Daoy (cell line): ENCODE measurements around the gene CTBP2. TPM values are rescaled to one million over a fixed set of nuclear protein-coding genes. Genes with fewer than 3 reads are reported as not detected.

Experiments used
- DNase-seq: peaks from one replicate; pipeline ENCODE4 v3.0.0-alpha.2; 2015; ENCODE audit warnings: low read depth
- total RNA-seq: library from RNA; depleted of rRNA; stranded (reverse); fragments of >200 nt; shearing (Covaris generic); gene quantifications from 2 replicates; pipeline ENCODE4 v1.2.3, GENCODE V29; 2014

Gene CTBP2
- total RNA-seq, 1 experiment from 2014 or later = 48.0 TPM

DNA sequence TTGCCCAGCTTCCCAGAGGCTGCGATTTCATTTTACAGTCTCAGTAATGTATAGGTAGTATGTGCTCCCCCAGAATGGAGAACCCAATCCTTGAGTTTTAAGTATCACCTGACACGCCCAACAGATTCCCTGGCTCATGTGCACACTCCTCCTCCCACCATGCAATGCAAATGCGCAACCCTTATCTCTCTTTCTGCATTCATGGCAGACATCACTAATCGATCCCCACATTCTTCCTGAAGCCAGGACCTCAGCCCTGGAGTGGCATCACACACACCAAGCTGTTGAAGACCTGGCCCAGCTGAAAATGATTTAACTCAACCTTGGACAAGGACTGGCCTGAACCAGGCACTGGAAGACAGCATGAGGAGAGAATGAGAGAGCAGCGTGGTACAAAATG, 150.0 kb downstream of the CTBP2 start:
- DNase-seq = no peak

DNA sequence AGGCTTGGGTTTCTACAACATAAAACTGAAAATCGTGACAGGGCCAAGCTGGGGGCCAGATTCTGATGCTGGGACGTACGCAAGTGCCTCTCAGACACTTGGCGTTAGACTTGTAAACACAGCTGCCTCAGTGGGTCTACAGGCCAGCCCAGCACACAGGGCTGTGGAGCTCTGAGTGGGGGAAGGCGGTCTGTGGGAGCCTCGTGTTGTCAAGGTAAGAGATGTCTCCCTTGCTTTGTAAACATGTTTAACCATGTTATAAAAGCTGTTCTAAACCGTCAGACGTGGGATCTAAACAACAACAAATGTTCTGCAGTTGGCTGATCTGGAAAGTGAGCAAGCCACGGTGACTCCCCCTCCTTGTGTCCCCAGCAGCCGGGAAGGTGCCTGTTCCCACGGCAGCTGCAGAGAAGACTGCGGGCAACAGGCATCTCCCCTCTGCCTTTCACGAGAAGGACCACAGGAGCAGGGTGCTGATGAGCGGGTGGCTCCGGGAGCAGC, 150.7 kb downstream of the CTBP2 start:
- no peak for DNase-seq

DNA sequence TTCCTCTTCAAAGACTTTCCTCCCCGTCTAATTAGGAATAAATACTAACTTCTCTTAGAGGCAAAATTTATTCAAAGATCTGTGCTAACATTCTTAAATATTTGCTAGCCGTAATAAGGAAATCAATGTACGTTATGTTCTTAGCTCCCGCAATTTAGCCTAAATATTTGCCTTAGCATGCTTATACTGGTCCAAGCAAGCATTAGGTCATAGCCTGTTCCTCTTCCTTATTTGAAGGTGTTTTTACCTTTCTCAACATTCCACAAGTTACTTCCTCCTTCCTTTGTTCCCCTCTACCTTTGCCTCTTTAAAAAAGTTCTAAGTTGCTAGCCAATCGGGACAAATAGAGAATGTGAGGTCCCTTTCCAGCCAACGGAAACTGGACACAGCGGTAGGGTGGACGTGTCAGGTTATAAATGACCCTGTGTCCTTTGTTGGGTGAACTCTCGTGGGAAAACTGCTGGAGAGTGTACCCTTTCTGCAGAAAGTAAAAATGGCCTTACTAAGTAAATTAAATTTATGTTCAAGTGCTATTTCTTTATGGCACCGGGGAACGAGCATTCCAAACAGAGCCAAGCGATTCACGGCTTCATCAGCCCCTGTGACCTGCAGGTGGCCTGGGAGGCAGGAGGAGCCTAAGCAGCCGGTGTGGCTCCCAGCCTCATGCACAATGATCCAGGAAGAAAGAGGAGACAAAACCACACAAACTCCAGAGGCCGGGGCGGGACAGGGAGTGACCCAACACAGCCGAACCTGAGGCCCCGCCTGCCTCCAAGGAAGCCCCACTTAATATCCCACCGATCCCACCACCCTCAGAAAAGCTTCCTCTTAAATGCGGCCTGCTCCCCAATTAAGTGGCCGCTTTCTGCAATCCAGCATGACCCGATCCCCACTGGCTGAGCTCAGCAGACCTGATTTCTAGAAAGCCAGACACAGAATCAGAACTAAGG, 151.4 kb downstream of the CTBP2 start:
- DNase-seq = no peak

DNA sequence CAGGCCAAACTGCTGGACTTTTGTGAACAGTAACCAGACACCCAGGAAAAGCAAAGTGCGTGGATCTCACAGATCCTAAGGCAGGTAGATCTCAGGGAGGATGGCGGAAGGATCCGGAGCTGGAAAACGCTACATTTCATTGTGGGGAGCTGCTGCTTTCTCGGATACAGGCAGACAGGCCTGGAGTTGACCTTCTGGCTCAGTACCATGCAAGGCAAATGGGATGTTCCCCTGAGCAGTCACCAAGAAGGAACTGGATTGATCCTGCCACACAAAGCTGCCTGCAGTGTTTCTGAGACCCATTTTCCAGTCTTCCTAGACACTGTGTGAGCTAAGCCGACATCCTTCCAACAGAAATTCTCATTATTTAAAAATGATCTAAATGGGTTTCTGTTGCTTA, 152.9 kb downstream of the CTBP2 start:
- no peak for DNase-seq

DNA sequence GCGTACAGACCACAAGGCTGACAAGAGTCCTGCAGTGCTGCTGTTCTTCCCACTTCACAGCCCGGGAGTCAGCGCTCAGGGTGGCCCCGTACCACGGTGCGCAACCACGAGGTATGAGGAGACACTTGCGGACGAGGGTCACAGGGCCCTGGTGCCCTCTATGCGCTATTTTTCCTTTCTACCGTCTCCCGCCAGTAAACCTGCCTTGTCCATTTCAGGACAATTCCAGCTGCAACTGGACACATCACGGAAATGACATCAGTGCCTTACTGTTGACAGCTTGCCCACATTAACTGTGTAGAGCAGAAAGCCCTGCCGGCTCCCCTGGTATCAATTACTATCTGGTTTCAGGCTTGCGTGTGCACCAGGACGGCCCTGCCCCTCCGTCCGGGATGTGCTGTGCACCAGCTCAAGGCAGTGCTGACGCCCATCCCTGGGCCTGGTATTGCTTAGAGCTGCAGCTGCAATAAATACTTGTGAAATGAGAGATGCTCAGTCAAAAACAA, 153.4 kb downstream of the CTBP2 start:
- DNase-seq = no peak

DNA sequence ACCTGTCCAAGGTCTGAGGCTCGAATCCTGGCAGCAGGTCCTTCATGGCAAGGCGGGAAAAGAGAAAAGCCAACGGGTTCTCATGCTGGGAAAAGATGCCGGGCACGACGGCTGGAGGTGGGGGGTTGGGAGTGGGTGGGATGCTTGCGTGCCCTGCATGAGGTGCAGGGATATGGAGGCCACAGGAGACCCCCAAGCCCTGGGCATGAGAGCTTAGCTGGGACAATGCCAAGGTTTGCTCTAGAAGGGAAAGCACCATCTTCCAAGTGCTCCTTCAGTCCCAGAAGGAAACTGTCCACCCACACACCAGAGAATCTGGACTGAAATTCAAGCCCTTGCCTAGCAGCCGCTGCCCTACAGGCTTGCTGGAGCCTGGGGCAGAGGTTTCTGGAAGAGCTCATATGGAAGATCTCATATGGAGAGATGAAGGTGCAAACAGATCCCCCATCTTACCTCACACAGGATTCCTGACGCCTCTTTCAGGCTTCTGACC, 154.1 kb downstream of the CTBP2 start:
- DNase-seq = no peak

DNA sequence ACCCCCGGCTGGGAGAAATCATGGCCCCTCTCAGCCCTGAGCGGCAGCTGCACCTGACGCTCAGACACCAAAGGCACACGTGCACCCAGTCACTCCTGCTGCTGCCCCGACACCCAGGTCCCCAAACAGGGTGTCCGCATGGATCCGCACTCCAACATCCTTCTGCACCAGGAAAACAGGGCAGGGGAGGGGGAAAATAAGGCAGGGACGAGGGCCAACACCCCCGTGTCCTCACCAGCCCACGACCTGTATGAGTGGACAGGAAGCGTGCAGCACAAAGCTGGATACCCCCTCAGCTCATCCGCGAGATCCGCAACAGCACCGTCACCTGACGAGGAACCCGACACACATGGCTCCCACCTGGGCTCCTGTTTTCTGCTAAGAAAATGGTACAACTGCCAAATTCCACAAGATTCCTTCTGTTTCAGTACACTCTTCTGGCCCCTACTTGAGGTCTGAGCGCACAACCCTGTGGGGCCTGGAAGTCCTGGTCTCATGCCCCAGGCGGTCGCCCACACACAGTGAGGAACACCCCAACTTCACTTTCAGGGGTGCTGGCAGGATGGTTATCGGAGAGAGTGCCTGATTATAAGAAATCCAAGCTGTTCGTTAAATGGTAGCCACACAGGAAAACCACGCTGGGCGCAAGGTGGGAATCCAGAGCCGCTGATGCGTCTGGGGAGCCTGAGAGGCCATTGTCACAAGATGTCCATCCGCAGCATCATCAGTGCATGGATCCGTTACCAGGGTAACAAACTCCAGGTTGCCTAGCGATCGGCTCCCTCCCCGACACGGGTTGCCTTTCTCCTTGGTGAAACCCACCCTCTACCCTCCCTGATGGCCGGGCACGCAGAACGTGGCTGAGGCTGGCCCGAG, 154.8 kb downstream of the CTBP2 start:
- no peak for DNase-seq

DNA sequence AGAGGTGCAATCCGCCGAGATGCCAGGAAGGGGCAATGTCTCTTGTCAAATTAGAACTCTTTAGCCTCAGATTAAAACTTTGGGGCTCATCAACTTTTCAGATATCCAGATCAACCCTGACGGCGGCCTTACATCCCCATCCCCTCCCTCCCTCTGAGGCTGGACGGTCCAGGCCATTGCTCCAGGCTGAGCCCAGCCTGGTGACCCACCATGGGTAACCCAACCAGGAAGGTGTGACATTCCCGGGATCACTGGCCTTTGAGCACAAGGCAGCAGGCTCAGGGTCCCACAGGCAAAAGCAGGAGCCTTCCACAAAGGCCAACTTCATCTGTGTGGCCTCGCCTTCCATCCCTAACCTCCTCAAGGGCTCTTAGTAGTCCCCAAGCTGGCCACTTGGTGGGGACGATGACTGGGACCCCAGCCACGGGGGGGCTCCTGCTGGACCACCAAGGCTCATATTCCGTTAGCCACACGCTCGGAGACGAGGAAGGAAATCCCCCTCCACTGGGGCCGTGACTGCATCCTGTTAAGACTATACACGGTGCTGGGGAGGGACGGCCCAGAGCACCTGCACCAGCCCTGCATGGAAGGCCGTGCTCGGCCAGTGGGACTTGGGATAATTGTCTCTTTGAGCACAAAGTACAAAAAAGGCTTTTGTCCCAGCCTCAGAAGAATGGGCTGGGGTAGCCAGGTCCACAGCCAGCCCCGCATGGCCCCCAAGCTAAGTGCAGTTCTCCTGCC, 155.6 kb downstream of the CTBP2 start:
- DNase-seq = no peak

DNA sequence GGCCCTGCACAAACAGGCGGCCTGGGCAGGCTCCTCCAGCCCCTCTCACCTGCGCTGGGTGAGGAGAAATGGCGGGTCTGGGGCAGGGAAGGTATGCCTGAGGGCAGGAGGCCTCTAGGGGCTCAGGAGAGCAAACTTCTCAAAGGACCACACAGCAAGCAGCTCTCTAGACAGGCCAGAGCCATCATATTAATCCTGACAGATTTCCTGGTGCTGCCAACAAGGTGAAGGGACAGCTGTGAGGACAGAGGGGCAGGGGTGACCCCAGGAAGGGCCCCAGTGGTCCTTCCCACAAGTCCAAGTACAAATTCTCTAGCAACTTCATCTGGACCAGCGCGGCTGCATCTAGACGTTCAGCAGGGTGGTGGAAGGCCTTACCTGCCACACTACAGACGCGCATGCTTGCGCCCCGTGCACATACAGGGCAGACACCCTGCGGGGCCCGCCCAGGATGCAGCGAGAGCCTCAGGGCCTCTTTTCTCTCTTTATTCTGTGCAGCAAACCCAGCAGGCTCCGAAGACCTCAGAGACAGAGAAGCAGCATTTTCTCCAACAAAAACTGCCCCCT, 156.4 kb downstream of the CTBP2 start:
- no peak for DNase-seq

DNA sequence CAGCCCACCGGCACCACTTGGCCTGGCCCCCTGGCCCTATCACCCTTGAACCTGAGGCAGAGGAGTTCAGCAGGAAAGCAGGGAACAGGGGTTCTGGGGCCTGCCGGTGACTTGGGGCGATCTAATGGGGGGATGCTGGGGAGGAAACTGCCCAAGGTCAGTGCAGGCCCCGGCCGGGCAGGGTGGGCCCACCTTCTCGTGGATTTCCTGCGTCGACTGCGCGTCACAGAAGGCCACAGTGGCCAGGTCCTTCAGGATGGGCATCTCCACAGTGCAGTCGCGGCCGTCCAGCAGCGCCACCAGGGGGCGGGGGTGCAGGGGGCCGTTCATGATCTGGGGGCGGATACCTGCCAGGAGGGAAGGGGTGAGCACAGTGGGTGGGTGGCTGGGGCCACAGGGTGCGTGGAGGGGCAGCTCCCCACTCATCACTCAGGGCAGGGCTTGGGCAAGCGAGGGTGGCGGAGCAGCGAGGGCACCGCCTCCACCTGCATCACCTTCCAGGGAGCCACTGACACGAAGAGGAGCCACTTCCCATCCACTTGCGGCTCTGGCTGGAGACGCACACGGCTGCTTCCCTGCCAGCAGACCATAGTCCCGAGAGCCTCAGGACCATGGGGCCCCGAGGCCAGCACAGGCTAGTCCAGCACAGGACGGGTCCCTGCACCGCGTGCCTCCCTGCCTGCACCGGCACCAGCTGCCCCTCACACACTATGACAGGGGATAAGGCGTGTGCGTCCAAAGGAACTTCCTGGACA, 157.0 kb downstream of the CTBP2 start:
- DNase-seq = no peak

DNA sequence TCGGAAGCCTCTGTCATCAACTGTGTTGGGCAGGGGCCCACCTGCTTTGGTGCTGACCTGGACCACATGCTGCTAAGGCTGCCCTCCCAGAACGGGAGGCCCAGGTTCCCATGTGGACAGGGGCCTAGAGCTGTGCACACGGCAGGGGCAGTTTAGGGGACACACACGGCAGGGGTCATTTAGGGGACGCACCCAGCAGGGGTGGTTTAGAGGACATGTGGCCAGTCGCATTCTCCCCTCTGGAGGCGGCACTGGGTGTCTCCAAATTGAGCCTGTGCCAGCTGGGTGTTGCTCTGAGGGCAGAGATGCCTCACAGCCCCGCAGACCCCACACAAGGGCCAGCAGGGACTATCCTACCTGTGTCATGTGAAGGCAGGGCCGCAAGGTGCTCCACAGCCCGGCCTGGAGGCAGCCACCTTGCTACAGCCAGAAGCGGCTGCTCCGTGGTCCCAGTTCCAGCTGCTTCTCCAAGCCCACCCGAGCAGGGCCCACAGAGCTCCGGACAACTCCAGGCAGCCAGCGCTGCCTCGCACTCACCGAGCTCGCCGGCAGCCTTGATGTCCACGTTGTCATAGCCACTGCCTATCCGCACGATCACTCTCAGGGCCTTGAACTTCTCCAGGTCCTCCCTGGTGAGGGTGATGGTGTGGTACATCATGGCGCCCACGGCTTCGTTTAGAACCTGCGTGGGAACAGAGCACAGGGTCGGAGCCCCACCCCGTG, 157.8 kb downstream of the CTBP2 start:
- DNase-seq = no peak

DNA sequence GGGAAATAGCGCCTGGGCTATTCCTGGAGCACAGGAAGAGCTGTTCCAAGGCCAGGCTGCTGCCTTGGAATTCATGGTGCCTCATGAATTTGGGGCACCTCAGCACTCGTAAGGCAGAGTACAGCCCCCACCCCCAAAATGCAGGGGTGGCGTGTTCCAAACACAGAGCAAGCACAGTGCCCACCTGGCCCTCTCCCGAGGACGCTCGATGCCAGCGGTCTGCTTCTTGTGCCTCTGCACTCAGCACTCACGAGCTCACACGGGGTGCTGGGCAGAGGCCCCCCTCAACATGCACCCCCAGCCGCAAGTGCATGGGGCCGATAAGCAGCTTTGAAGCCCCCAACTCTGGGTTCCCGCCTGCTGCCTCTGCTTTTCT, 158.3 kb downstream of the CTBP2 start:
- DNase-seq = no peak

DNA sequence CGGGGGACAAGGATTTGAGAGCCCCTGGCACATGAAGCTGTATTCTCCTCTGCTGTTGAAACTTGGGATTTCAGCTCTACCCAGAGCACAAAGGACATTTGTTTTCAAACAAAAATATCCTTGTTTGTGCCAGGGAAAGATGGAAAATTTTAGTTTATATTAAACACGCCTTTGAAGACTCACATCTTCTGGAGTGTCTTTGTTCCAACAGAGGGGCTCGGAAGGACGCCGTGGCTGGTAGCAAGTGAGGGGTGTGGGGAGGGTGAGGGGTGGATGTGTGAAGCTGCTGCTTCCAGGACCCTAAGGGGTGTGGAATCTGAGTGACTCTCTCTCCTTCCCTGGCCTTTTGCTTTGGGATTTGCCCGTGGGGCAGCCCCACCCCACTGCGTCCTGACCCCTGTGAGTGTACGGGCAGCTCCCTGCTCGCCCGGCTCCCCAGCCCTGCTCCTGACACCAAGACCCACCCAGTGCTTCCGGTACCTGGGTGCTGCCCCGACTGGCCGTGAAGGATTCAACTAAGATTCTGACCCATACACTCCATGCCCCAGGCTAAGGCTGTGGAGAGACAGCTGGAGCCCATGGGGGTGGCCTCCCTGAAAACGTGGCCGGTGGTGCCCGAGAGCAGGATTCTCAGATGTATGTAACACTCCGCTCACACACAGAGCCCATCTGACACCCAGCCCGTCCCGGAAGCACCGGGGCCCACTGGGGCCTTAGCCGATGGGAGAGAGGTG, 158.9 kb downstream of the CTBP2 start:
- DNase-seq = no peak

DNA sequence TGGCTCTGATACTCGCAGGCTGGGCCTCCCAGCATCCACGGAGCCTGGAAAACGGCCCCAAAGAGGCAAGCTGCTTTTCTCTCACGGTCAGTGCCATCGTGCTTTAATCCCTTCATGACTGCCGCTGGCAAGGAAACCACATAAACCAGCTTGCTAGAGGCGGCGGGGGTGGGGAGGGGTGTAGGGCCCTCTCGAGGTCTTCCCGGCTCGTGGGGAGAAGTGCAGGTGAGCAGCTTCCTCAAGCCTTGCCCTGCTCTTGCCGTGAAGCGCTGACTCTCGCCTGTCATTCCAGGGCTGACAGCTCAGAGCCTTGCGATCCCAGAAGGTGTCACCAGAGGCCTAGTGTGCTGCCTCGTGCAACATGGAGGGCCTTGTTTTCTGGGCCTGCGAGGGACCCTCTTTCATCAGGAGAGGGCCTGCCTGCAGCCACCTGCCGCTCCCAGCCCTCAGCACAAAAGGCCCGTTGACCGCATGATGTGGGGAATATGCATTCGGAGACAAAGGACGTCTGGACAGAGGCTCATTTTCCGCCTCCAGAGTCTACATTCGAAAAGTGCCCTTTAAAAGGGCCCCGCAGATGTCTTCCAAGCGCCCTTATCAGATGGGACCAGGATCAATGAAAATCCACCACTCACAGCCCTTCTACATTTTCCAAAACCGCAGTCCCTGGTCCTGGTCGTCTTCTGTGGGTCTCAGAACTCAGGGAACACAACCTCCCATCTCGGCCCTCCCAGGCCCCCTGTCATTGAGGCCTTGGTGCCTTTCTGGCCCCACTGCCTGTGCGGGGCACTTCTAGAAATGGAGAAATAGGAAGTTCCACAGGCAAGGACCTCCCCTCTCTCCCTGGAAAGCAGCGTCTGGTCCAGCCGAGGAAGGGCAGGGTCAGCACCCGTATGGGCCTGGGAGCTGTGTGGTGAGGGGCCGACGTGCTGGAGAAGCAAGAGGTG, 159.7 kb downstream of the CTBP2 start:
- no peak for DNase-seq

DNA sequence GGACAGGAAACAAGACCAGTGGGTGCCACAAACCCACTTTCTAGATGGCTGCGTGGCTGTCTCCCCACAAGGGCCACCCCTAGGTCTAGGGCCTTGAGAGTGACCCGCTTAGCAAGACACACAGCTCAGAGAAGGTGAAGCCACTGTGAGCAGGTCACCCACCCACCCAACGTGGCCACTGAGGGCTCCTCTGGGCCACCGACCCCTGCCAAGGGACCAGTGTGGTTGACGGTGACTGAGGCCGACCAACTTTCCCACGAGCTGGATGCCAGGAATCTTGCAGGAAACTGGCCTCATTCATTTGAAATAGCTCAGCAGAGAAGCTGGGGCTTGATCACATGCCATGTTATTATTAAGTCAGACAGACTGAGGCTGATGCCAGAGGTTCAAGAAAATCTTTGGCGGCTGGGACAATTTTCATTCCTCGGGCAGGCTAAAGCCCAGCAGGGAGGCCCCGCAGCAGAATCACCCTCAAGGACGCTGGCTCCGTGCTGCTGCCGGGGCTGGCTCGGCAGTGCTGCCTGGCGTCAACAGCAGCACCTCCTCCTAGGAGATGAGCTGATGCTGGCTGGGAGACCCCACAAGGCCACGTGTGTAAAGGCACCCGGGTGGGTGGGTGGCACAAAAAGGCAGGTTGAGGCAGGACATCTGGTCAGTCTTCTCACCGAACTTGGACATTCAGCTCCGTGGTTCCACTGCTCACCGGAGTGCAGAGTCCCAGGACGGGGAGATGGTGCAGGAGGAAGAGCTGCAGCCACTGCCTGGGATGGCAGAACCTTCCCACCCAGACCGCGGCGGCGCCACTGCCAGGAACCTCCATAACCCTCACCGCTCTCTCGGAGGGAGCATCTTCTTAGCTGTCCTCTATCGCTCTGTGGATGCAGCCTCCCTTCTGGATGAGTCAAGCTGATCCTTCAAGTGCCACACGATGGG, 160.7 kb downstream of the CTBP2 start:
- no peak for DNase-seq

DNA sequence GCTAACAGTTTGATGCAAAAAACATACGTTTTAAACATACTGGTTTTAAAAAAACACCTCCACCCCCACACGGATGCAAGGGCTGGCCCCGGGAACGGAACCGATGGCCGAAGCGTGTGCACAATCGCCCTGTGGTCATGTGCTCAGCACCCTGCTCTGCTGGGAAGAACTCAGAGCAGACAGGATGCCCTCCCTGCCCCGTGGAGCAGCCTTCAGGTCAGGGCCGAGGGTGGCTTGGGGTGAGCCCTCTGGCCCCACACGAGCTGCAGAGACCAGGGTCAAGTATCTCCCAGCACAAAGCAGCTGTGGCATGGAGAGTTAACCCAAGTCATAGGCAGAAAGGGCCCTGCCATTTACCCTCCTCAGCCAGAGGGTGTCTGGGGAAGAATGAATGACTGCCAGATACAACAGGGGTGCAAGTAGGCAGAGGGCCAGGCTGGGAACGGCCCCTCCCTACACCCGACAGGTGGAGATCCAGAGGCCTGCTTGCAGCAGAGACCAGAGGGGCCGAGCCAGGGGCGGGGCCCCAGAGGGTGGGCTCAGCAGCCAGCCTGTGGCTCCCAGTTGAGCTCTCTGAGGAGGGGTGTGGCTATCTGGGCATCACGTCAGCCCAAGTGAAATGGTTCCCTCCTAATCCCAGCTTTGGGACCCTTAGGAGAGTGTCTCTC, 161.6 kb downstream of the CTBP2 start:
- no peak for DNase-seq
